ENCODE measurements around the gene OR7C1. TPM values are rescaled to one million over a fixed set of nuclear protein-coding genes. Genes with fewer than 3 reads are reported as not detected.
"Not testable (repeated sequence)": the region's sequence is repeated elsewhere in the genome, so short reads cannot be mapped to it uniquely, and the experiment has no call there.

OR7C1 gene
- total RNA-seq, 4 donors from 2014 or later: under 0.01 TPM; not detected in 3

DNA sequence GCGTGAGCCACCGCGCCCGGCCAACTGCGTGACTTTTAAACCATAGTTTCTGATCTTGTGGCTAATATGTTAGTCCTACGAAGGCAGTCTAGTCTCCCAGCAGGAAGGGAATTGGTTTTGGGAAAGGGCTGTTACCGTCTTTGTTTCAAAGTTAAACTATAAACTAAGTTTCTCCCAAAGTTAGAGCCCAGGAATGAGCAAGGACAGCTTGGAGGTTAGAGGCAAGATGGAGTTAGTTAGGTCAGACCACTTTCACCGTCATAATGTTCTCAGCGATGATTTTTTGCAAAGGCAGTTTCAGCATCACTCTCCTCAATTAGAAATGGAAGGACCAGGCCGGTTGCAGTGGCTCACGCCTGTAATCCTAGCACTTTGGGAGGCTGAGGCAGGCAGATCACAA lies 39.0 kb downstream of the OR7C1 start:
- 92 to 94% methylated on average over 6 to 11 of the region's 11 CpGs for WGBS, 2 donors (ENCODE audit: low coverage in 1 of 2)
- H3K4me1 ChIP-seq: no peaks in the 10 kb centered on the region
- no peaks in the 10 kb centered on the region for H3K36me3 ChIP-seq
- TF ChIP-seq POLR2A (IDR thresholded peaks at IDR 0.05) (no peak), POLR2AphosphoS5 (IDR thresholded peaks at IDR 0.05) (no peak), EP300 (IDR thresholded peaks at IDR 0.05; ENCODE audit: low read depth) (no peak), CTCF (IDR thresholded peaks at IDR 0.05) (no peak)
- no peaks in the 10 kb centered on the region for H3K9me3 ChIP-seq
- no peak for DNase-seq
- no peak overlapping the region for H3K4me3 ChIP-seq
- intact Hi-C loops (cut with DNase I; ENCODE audit: low total_unique reads) (no loop called here), in situ Hi-C loops (cut with MboI; ENCODE audit: low pct_ligation_motif_present in 1 of 4, low pct_unique_long_range_greater_than_20kb in 1 of 4, low sequenced_read_pairs in 3 of 4) (no loop called here)
- H3K27me3 ChIP-seq: no peaks in the 10 kb centered on the region
- H3K27ac ChIP-seq: no peak overlapping the region

GRCh38 chr19:14795078-14795721 lies 39.8 kb downstream of the OR7C1 start:
- Histone ChIP-seq H3K4me1 (no peaks in the 10 kb centered on the region), H3K4me3 (no peak overlapping the region), H3K36me3 (no peaks in the 10 kb centered on the region), H3K9me3 (no peaks in the 10 kb centered on the region), H3K27me3 (no peaks in the 10 kb centered on the region), H3K27ac (no peak overlapping the region)
- no peak for DNase-seq
- in situ Hi-C loops (cut with MboI; ENCODE audit: low pct_ligation_motif_present in 1 of 4, low pct_unique_long_range_greater_than_20kb in 1 of 4, low sequenced_read_pairs in 3 of 4) (no loop called here), intact Hi-C loops (cut with DNase I; ENCODE audit: low total_unique reads) (no loop called here)
- 65 to 77% methylated on average over 5 of the region's 5 CpGs for WGBS, 2 donors (ENCODE audit: low coverage in 1 of 2)
- no peak for TF ChIP-seq POLR2A (IDR thresholded peaks at IDR 0.05)
- no peak for TF ChIP-seq EP300 (IDR thresholded peaks at IDR 0.05; ENCODE audit: low read depth)
- no peak for TF ChIP-seq POLR2AphosphoS5 (IDR thresholded peaks at IDR 0.05)
- no peak for TF ChIP-seq CTCF (IDR thresholded peaks at IDR 0.05)

- in situ Hi-C loops (cut with MboI; ENCODE audit: low pct_ligation_motif_present in 1 of 4, low pct_unique_long_range_greater_than_20kb in 1 of 4, low sequenced_read_pairs in 3 of 4): not testable (repeated sequence)
- WGBS, 2 donors (ENCODE audit: low coverage in 1 of 2): 71 to 77% methylated on average over 6 of the region's 6 CpGs
These were observed 42.7 kb downstream of the OR7C1 start for GRCh38 chr19:14792250-14792649.

GRCh38 chr19:14786421-14786851 lies 48.5 kb downstream of the OR7C1 start:
- intact Hi-C loops (cut with DNase I; ENCODE audit: low total_unique reads): no loop called here
- no peak for DNase-seq

More at GRCh38 chr19:14792250-14792649, 42.7 kb downstream of the OR7C1 start:
- H3K27ac ChIP-seq; H3K27me3 ChIP-seq; H3K9me3 ChIP-seq; H3K36me3 ChIP-seq; intact Hi-C loops (cut with DNase I; ENCODE audit: low total_unique reads); H3K4me3 ChIP-seq; H3K4me1 ChIP-seq; DNase-seq: not testable (repeated sequence)

GRCh38 chr19:14785102-14785793 lies 49.7 kb downstream of the OR7C1 start:
- intact Hi-C loops (cut with DNase I; ENCODE audit: low total_unique reads); H3K9me3 ChIP-seq; in situ Hi-C loops (cut with MboI; ENCODE audit: low pct_ligation_motif_present in 1 of 4, low pct_unique_long_range_greater_than_20kb in 1 of 4, low sequenced_read_pairs in 3 of 4); H3K4me3 ChIP-seq; H3K4me1 ChIP-seq; H3K36me3 ChIP-seq: not testable (repeated sequence)
- DNase-seq: peak; percentile 25
- 53 to 66% methylated on average over 6 to 7 of the region's 11 CpGs for WGBS, 2 donors (ENCODE audit: low coverage in 1 of 2)
- peak overlapping the region in 3 of 4 donors; percentile 25 to 65 (median 37) for H3K27ac ChIP-seq
- peaks cover 13% of the 10 kb centered on the region for H3K27me3 ChIP-seq

More at GRCh38 chr19:14786421-14786851, 48.5 kb downstream of the OR7C1 start:
- Histone ChIP-seq H3K4me1 (peaks cover 0 to 7% (median 0%) of the 10 kb centered on the region in 4 donors), H3K9me3 (no peaks in the 10 kb centered on the region), H3K27me3 (peaks cover 13% of the 10 kb centered on the region), H3K27ac (peak overlapping the region in 1 of 4 donors; percentile 65), H3K36me3 (no peaks in the 10 kb centered on the region), H3K4me3 (no peak overlapping the region)
- 16% methylated on average over 18 of the region's 18 CpGs; no CpG with 5 or more reads in 1 of the 2 donors for WGBS, 2 donors (ENCODE audit: low coverage in 1 of 2)
- TF ChIP-seq EP300 (IDR thresholded peaks at IDR 0.05; ENCODE audit: low read depth) (no peak), CTCF (IDR thresholded peaks at IDR 0.05) (peak; percentile 42 to 65 (median 49)), POLR2AphosphoS5 (IDR thresholded peaks at IDR 0.05) (no peak)
- in situ Hi-C loops (cut with MboI; ENCODE audit: low pct_ligation_motif_present in 1 of 4, low pct_unique_long_range_greater_than_20kb in 1 of 4, low sequenced_read_pairs in 3 of 4): no loop called here

- peak; percentile 48 for DNase-seq
- WGBS, 2 donors (ENCODE audit: low coverage in 1 of 2): 23 to 45% methylated on average over 4 to 8 of the region's 10 CpGs
- in situ Hi-C loops (cut with MboI; ENCODE audit: low pct_ligation_motif_present in 1 of 4, low pct_unique_long_range_greater_than_20kb in 1 of 4, low sequenced_read_pairs in 3 of 4); H3K36me3 ChIP-seq; H3K4me1 ChIP-seq; intact Hi-C loops (cut with DNase I; ENCODE audit: low total_unique reads); H3K9me3 ChIP-seq; H3K4me3 ChIP-seq: not testable (repeated sequence)
- H3K27ac ChIP-seq: peak overlapping the region in 3 of 4 donors; percentile 8 to 65 (median 25)
- peaks cover 13% of the 10 kb centered on the region for H3K27me3 ChIP-seq
These were observed 50.3 kb downstream of the OR7C1 start for GRCh38 chr19:14784730-14785101.

GRCh38 chr19:14783410-14783998 lies 51.5 kb downstream of the OR7C1 start:
- intact Hi-C loops (cut with DNase I; ENCODE audit: low total_unique reads); in situ Hi-C loops (cut with MboI; ENCODE audit: low pct_ligation_motif_present in 1 of 4, low pct_unique_long_range_greater_than_20kb in 1 of 4, low sequenced_read_pairs in 3 of 4); H3K9me3 ChIP-seq; H3K4me1 ChIP-seq; H3K36me3 ChIP-seq; DNase-seq; H3K4me3 ChIP-seq: not testable (repeated sequence)
- Histone ChIP-seq H3K27ac (peak overlapping the region in 1 of 4 donors; percentile 65), H3K27me3 (peaks cover 13% of the 10 kb centered on the region)
- 60 to 62% methylated on average over 3 to 8 of the region's 8 CpGs for WGBS, 2 donors (ENCODE audit: low coverage in 1 of 2)
